ENCODE results near the gene TBC1D26.
"Not testable (repeated sequence)": the region's sequence is repeated elsewhere in the genome, so short reads cannot be mapped to it uniquely, and the experiment has no call there.

Gene TBC1D26

GRCh38 chr17:15744074-15744676 is 12.1 kb downstream of the TBC1D26 start:
- DNase-seq = no peak

DNA sequence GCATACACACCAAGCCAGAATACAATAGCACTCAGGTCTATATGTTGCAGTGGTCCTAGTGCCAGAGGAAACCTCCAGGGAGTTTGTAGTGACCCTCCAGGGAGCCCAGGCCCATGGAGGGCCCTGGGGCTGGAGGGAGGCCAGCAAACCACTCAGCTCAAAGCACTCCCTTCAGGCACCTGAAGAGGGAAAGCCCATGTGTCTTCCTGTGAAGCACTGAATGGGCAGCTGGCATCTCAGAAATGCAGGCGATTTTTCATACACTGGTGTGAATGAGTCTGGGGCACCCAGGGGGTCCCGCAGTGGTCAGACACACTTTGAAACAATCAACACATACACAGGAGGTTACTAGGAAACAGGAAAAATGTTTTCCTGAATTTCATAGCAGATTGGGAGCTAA is 12.8 kb downstream of the TBC1D26 start:
- DNase-seq = no peak

DNA sequence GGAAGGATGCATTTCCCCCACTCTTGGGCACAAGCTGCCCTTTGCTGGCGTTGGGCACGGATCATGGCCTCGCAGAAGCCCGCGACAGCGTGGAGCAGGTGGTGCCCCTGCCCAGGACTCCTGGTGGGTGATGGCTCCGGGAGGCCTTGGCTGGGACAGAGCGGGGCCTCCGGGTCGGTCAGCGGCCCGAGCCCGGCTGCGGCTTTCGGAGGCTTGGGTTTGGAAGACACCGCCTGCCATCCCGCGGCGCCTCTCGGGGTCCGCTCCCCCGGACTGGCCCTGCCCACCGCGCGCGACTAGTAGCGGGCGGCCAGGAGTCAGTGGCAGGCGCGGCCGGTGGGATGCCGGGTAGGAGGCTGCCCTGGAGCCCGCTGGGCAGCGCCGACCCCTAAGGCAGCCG is 17.3 kb downstream of the TBC1D26 start:
- DNase-seq = not testable (repeated sequence)

GRCh38 chr17:15768865-15769533 is 36.9 kb downstream of the TBC1D26 start:
- not testable (repeated sequence) for DNase-seq

DNA sequence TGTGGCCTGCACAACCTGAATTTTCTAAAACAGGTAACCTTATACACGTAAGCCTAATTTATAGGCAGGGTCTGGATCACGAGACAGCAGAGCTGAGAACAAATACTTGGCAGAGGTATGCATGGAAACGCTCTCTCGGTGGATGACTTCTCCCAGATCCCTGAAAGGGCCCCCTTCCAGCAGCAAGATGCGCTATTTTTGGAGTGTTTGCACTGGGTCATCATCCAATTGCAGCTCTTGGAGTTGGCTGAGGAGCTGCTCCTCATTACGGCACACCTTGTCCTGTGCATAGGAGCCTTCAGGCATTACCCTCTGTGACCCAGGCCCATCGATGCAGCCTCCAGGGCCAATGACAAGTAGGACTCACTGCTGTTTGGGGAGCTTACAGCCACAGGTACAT is 38.6 kb downstream of the TBC1D26 start:
- not testable (repeated sequence) for DNase-seq

- DNase-seq = no peak
Observed at GRCh38 chr17:15776871-15777270, 44.8 kb downstream of the TBC1D26 start.

GRCh38 chr17:15777297-15777696 is 45.2 kb downstream of the TBC1D26 start:
- no peak for DNase-seq

GRCh38 chr17:15777717-15778116 is 45.6 kb downstream of the TBC1D26 start:
- no peak for DNase-seq

- no peak for DNase-seq
Observed at GRCh38 chr17:15779119-15779518, 47.0 kb downstream of the TBC1D26 start.

DNA sequence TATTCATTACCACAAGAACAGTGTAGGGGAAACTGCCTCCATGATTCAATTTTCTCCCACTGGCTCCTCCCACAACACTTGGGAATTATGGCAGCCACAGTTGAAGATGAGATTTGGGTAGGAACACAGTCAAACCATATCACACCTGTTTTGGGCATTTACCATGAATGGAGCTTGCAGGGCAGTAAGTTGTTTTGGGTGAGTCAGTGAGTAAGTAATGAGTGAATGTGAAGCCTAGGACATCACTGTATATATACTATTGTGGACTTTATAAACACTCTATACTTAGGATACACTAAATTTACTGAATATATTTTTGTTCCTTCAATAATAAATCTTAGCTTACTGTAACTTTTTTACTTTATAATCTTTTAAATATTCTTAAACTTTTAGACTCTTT is 48.1 kb downstream of the TBC1D26 start:
- DNase-seq = no peak

GRCh38 chr17:15782866-15783265 is 50.8 kb downstream of the TBC1D26 start:
- DNase-seq = peak; percentile 26 to 53

GRCh38 chr17:15783461-15783860 is 51.4 kb downstream of the TBC1D26 start:
- no peak for DNase-seq

- not testable (repeated sequence) for DNase-seq
Observed at GRCh38 chr17:15784351-15784750, 52.3 kb downstream of the TBC1D26 start.

DNA sequence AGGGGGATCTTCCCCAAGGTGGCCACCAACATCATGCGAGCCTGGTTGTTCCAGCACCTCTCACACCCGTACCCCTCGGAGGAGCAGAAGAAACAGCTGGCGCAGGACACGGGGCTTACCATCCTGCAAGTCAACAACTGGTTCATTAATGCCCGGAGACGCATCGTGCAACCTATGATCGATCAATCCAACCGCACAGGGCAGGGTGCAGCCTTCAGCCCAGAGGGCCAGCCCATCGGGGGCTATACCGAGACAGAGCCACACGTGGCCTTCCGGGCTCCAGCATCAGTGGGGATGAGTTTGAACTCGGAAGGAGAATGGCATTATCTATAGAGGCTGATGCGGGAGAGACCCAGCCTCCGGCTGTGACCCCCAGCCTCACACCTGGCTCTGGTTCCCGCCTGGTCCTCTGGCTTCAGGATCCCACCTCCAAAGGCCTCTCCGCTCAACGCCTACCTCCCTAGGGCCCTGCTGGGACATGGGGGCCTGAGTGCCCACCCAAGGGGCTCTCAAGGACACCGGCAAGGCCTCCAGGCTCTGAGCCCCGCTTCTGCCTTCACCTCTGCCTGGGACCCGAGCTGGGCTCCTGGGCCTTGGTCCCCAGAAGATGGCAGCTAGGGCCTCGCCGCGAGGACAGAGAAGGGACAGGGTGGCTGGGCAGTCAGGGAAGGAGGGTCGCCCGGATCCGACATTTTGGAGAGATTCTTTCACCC is 55.4 kb downstream of the TBC1D26 start:
- DNase-seq = not testable (repeated sequence)

DNA sequence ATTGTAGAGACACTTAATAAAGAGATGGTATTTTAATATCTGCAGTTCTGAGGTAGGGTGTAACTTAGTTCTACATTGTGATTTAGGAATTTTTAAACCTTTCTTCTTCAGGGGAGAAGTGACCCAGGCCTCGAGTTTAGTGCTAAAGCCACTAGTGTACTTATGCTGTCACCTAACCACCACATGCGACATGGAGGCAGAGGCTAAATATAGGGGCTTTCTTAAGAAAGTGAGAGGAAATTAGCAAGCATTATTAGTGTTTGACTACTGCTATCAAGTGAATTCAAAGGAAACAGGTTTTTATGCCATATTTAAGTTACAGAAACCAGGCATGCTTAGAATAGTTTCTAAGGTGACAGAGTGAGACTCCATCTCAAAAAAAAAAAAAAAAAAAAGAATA is 56.3 kb downstream of the TBC1D26 start:
- DNase-seq = not testable (repeated sequence)
